Neural progenitor cell (in vitro differentiated cells): ENCODE results near the gene PYGB. TPM values are rescaled to one million over a fixed set of nuclear protein-coding genes. Genes with fewer than 3 reads are reported as not detected.
A peak's percentile ranks its signal among the peaks of the same experiment; 100 is the strongest.

Source experiments
- DNase-seq: peaks from one replicate; pipeline ENCODE4 v3.0.0-alpha.2; 2016; ENCODE audit warnings: low spot score
- H2AFZ ChIP-seq: fragments of 200-600 bp; sonication (generic); replicated peaks from 2 replicates; pipeline ENCODE4 v1.6.1; 2016; ENCODE audit warnings: antibody characterized with exemption
- H3F3A ChIP-seq: fragments of 200-600 bp; sonication (generic); 2 replicates; pipeline ENCODE4 v1.6.1; 2016; ENCODE audit warnings: antibody characterized with exemption, low read depth
- H3K27ac ChIP-seq: fragments of 200-600 bp; sonication (generic); 2 replicates; pipeline ENCODE4 v1.5.1; 2016; ENCODE audit warnings: mild to moderate bottlenecking
- H3K27me3 ChIP-seq: fragments of 200-600 bp; sonication (generic); 2 replicates; pipeline ENCODE4 v1.6.1; 2016; ENCODE audit warnings: mild to moderate bottlenecking, moderate library complexity
- H3K36me3 ChIP-seq: fragments of 200-600 bp; sonication (generic); 2 replicates; pipeline ENCODE4 v1.5.1; 2016
- H3K4me1 ChIP-seq: fragments of 200-600 bp; sonication (generic); 2 replicates; pipeline ENCODE4 v1.6.1; 2016; ENCODE audit warnings: mixed run types
- H3K4me2 ChIP-seq: fragments of 200-600 bp; sonication (generic); 2 replicates; pipeline ENCODE4 v1.6.1; 2016
- H3K4me3 ChIP-seq: fragments of 200-600 bp; sonication (generic); 2 replicates; pipeline ENCODE4 v1.5.1; 2016
- H3K79me2 ChIP-seq: fragments of 200-600 bp; sonication (generic); 2 replicates; pipeline ENCODE4 v1.6.1; 2016; ENCODE audit warnings: low read depth
- H3K9ac ChIP-seq: fragments of 200-600 bp; sonication (generic); 2 replicates; pipeline ENCODE4 v1.6.1; 2016
- H3K9me3 ChIP-seq: fragments of 200-600 bp; sonication (generic); 2 replicates; pipeline ENCODE4 v1.5.1; 2016; ENCODE audit warnings: low read depth
- H4K20me1 ChIP-seq: fragments of 200-600 bp; sonication (generic); 2 replicates; pipeline ENCODE4 v1.6.1; 2016; ENCODE audit warnings: low read depth
- H3K27ac Mint-ChIP-seq: 3 replicates; pipeline ENCODE4 v1.8.0; 2021; ENCODE audit warnings: mixed read lengths
- H3K27me3 Mint-ChIP-seq: 2 replicates; pipeline ENCODE4 v1.8.0; 2022; ENCODE audit warnings: low read depth, mild to moderate bottlenecking, inconsistent platforms, moderate library complexity, mixed read lengths; ENCODE audit not compliant: insufficient read depth
- H3K36me3 Mint-ChIP-seq: 3 replicates; pipeline ENCODE4 v1.8.0; 2021; ENCODE audit warnings: mixed read lengths
- H3K4me1 Mint-ChIP-seq: 3 replicates; pipeline ENCODE4 v1.8.0; 2021; ENCODE audit warnings: mixed read lengths
- H3K4me3 Mint-ChIP-seq: 3 replicates; pipeline ENCODE4 v1.8.0; 2021; ENCODE audit warnings: mild to moderate bottlenecking, moderate library complexity, mixed read lengths
- H3K9me3 Mint-ChIP-seq: 3 replicates; pipeline ENCODE4 v1.8.0; 2020; ENCODE audit warnings: mixed read lengths
- CTCF ChIP-seq: fragments of 200-600 bp; sonication (generic); IDR thresholded peaks from 2 replicates; pipeline ENCODE4 v1.5.1; 2017; ENCODE audit warnings: antibody characterized with exemption, mild to moderate bottlenecking
- EZH2 ChIP-seq: fragments of 200-600 bp; sonication (generic); IDR thresholded peaks from 2 replicates; pipeline ENCODE4 v1.6.1; 2017; ENCODE audit warnings: antibody characterized with exemption, mild to moderate bottlenecking, moderate library complexity
- EZH2phosphoT487 ChIP-seq: fragments of 200-600 bp; sonication (generic); IDR thresholded peaks from 2 replicates; pipeline ENCODE4 v1.6.1; 2017; ENCODE audit warnings: antibody characterized with exemption
- total RNA-seq: library from RNA; depleted of rRNA; stranded (reverse); fragments of >200 nt; gene quantifications from 2 replicates; pipeline ENCODE4 v1.2.3, GENCODE V29; 2015; ENCODE audit warnings: low replicate concordance

The PYGB gene
- total RNA-seq, 1 donor from 2014 or later = 40.9 TPM

GRCh38 chr20:25270829-25271251 is 23.0 kb downstream of the PYGB start:
- Mint-ChIP-seq H3K36me3 (peaks cover 40% of the 10 kb centered on the region), H3K27ac (no peak overlapping the region), H3K9me3 (peaks cover 2% of the 10 kb centered on the region), H3K27me3 (no peaks in the 10 kb centered on the region), H3K4me1 (peaks cover 4% of the 10 kb centered on the region), H3K4me3 (no peak overlapping the region)
- Histone ChIP-seq H3K4me3 (no peak overlapping the region), H3K4me2 (no peak overlapping the region), H3K27me3 (no peaks in the 10 kb centered on the region), H2AFZ (no peak overlapping the region), H3K9me3 (no peaks in the 10 kb centered on the region), H3K79me2 (peaks cover 5% of the 10 kb centered on the region), H4K20me1 (no peaks in the 10 kb centered on the region), H3K9ac (no peak overlapping the region), H3K4me1 (no peaks in the 10 kb centered on the region), H3F3A (no peaks in the 10 kb centered on the region), H3K36me3 (peaks cover 6% of the 10 kb centered on the region), H3K27ac (no peak overlapping the region)
- TF ChIP-seq EZH2phosphoT487 = no peak
- no peak for TF ChIP-seq CTCF
- TF ChIP-seq EZH2 = no peak
- DNase-seq = no peak

GRCh38 chr20:25271486-25272222 is 23.8 kb downstream of the PYGB start:
- Histone ChIP-seq H3K27ac (no peak overlapping the region), H2AFZ (no peak overlapping the region), H3K4me1 (no peaks in the 10 kb centered on the region), H3F3A (no peaks in the 10 kb centered on the region), H3K4me2 (no peak overlapping the region), H3K79me2 (peaks cover 2% of the 10 kb centered on the region), H3K4me3 (no peak overlapping the region), H3K27me3 (no peaks in the 10 kb centered on the region), H3K9me3 (no peaks in the 10 kb centered on the region), H3K9ac (no peak overlapping the region), H3K36me3 (no peaks in the 10 kb centered on the region), H4K20me1 (no peaks in the 10 kb centered on the region)
- Mint-ChIP-seq H3K36me3 (peaks cover 33% of the 10 kb centered on the region), H3K4me1 (peaks cover 4% of the 10 kb centered on the region), H3K27me3 (no peaks in the 10 kb centered on the region), H3K27ac (no peak overlapping the region), H3K4me3 (no peak overlapping the region), H3K9me3 (no peaks in the 10 kb centered on the region)
- DNase-seq = no peak
- no peak for TF ChIP-seq CTCF
- no peak for TF ChIP-seq EZH2phosphoT487
- no peak for TF ChIP-seq EZH2

GRCh38 chr20:25272223-25273000 is 24.5 kb downstream of the PYGB start:
- no peak overlapping the region for H3K4me3 Mint-ChIP-seq
- Histone ChIP-seq H3K27me3 (no peaks in the 10 kb centered on the region), H3F3A (no peaks in the 10 kb centered on the region), H3K4me2 (no peak overlapping the region), H2AFZ (no peak overlapping the region), H4K20me1 (no peaks in the 10 kb centered on the region), H3K4me3 (no peak overlapping the region), H3K9me3 (no peaks in the 10 kb centered on the region), H3K4me1 (no peaks in the 10 kb centered on the region), H3K79me2 (no peaks in the 10 kb centered on the region), H3K36me3 (no peaks in the 10 kb centered on the region), H3K9ac (no peak overlapping the region), H3K27ac (no peak overlapping the region)
- peak overlapping the region; percentile 74 for H3K27ac Mint-ChIP-seq
- peaks cover 27% of the 10 kb centered on the region for H3K36me3 Mint-ChIP-seq
- no peaks in the 10 kb centered on the region for H3K9me3 Mint-ChIP-seq
- DNase-seq = no peak
- TF ChIP-seq EZH2 (no peak), CTCF (no peak), EZH2phosphoT487 (no peak)
- peaks cover 4% of the 10 kb centered on the region for H3K4me1 Mint-ChIP-seq
- no peaks in the 10 kb centered on the region for H3K27me3 Mint-ChIP-seq
